K562 (cell line): ENCODE data around the gene TET2. TPM values are rescaled to one million over a fixed set of nuclear protein-coding genes. Genes with fewer than 3 reads are reported as not detected.

Source experiments
- ATAC-seq: fragments of 200-7000 bp; cut with Tn5 transposase; 3 replicates; pipeline ENCODE4 v1.9.1; 2020; ENCODE audit warnings: moderate library complexity
- BruUV-seq: library from RNA; stranded (reverse); fragments of 400-500 nt; replicated peaks from 2 replicates; lab custom pipeline; 2021; lab: Mats Ljungman, UMichigan
- CTCF ChIA-PET: fragments of 300-600 bp; formaldehyde crosslinking; extraction: SDS; loops from one replicate; lab custom pipeline; 2021; ENCODE audit warnings: low intra/inter-chr PET ratio; lab: Yijun Ruan, JAX
- POLR2A ChIA-PET: fragments of 300-600, 350-650 bp; sonication (Branson Sonifier 250); formaldehyde crosslinking; extraction: SDS; loops from one replicate; lab custom pipeline; 2021; ENCODE audit warnings: antibody characterized with exemption, inconsistent platforms; lab: Yijun Ruan, JAX
- DNase-seq, 4 experiments: peaks; one replicate each; pipeline versions ENCODE4 v3.0.0 to v3.0.0-alpha.2; 2011 to 2018; ENCODE audit warnings: low spot score in 3 of 4, mixed read lengths in 3 of 4; ENCODE audit errors: extremely low read depth in 1 of 4
- FAIRE-seq: peaks from 2 replicates; lab custom pipeline; 2011; peaks lifted over from hg19 to GRCh38; lab: Jason Lieb, UNC
- H2AFZ ChIP-seq: 2 replicates; pipeline ENCODE4 v1.6.0; 2011; ENCODE audit warnings: low read depth, low read length, control low read depth, inconsistent platforms
- H3K27ac ChIP-seq: fragments of 200-600 bp; 3 replicates; pipeline ENCODE4 v1.8.0; 2011; ENCODE audit warnings: low read depth, mild to moderate bottlenecking, control low read depth, inconsistent platforms, low read length, moderate library complexity, mixed read lengths; ENCODE audit errors: extremely low read depth
- H3K27me3 ChIP-seq, 2 experiments: fragments of 300-600 bp in 1 of 2; 2 replicates in 1 of 2; 3 replicates in 1 of 2; pipeline versions ENCODE4 v1.6.0 to v1.8.0; 2011; ENCODE audit warnings: inconsistent platforms in 2 of 2, low read length in 2 of 2, mild to moderate bottlenecking in 1 of 2, mixed read lengths in 1 of 2, moderate library complexity in 1 of 2; ENCODE audit not compliant: control insufficient read depth in 2 of 2, insufficient read depth in 2 of 2
- H3K36me3 ChIP-seq: fragments of 300-600 bp; 3 replicates; pipeline ENCODE4 v1.8.0; 2011; ENCODE audit warnings: mild to moderate bottlenecking, low read length, inconsistent platforms; ENCODE audit not compliant: control insufficient read depth, insufficient read depth
- H3K4me1 ChIP-seq, 2 experiments: fragments of 200-600 bp in 1 of 2; replicated peaks in 1 of 2; 2 replicates in 1 of 2; 3 replicates in 1 of 2; pipeline versions ENCODE4 v1.5.1 to v1.8.0; 2011; ENCODE audit warnings: inconsistent platforms in 2 of 2, low read length in 2 of 2, mild to moderate bottlenecking in 1 of 2, mixed read lengths in 1 of 2, moderate library complexity in 1 of 2; ENCODE audit not compliant: control insufficient read depth in 2 of 2, insufficient read depth in 2 of 2
- H3K4me2 ChIP-seq: 2 replicates; pipeline ENCODE4 v1.6.1; 2011; ENCODE audit warnings: low read length, control low read depth, inconsistent platforms, mixed read lengths; ENCODE audit not compliant: insufficient read depth
- H3K4me3 ChIP-seq: fragments of 200-600 bp; sonication (generic), shearing (Covaris generic); 2 replicates; pipeline ENCODE4 v1.5.1; 2016; ENCODE audit warnings: control low read depth, inconsistent platforms
- H3K79me2 ChIP-seq: fragments of 200-600 bp; 3 replicates; pipeline ENCODE4 v1.8.0; 2011; ENCODE audit warnings: low read length, inconsistent platforms; ENCODE audit not compliant: control insufficient read depth, insufficient read depth
- H3K9ac ChIP-seq, 2 experiments: 2 replicates each; pipeline versions ENCODE4 v1.6.0 to v1.6.1; 2011; ENCODE audit warnings: low read depth in 2 of 2, low read length in 2 of 2, control low read depth in 1 of 2, inconsistent platforms in 1 of 2, mild to moderate bottlenecking in 1 of 2, mixed read lengths in 1 of 2; ENCODE audit not compliant: insufficient read depth in 1 of 2
- H3K9me1 ChIP-seq: one replicate; pipeline ENCODE4 v1.6.0; 2011; ENCODE audit warnings: inconsistent platforms, mild to moderate bottlenecking, low read length, moderate library complexity; ENCODE audit not compliant: control insufficient read depth, insufficient read depth
- H3K9me3 ChIP-seq: replicated peaks from 2 replicates; pipeline ENCODE4 v1.5.1; 2011; ENCODE audit warnings: low read depth, low read length, inconsistent platforms; ENCODE audit not compliant: control insufficient read depth, insufficient read depth
- H4K20me1 ChIP-seq: replicated peaks from 2 replicates; pipeline ENCODE4 v1.6.1; 2011; ENCODE audit warnings: low read length, inconsistent platforms, mixed read lengths; ENCODE audit not compliant: control insufficient read depth, insufficient read depth
- ASH1L ChIP-seq: fragments of 450-650 bp; IDR thresholded peaks from 2 replicates; pipeline ENCODE4 v1.6.1; 2018; ENCODE audit warnings: borderline replicate concordance, mild to moderate bottlenecking, low read depth; ENCODE audit not compliant: partially characterized antibody
- CBX3 ChIP-seq, 2 experiments: IDR thresholded peaks; 1 replicate in 1 of 2; 2 replicates in 1 of 2; pipeline ENCODE4 v1.6.1; 2012; ENCODE audit warnings: inconsistent platforms in 2 of 2, low read length in 2 of 2, borderline replicate concordance in 1 of 2, control low read depth in 1 of 2
- MYC ChIP-seq, 2 experiments: fragments of 250-450 bp in 1 of 2; sonication (Bioruptor Pico) in 1 of 2; IDR thresholded peaks; 2 replicates each; pipeline versions ENCODE4 v1.5.1 to v1.6.1; 2012 to 2021; ENCODE audit warnings: low read depth in 2 of 2, borderline replicate concordance in 1 of 2, improper control_type of control experiment in 1 of 2, low read length in 1 of 2, mild to moderate bottlenecking in 1 of 2, moderate library complexity in 1 of 2
- NFXL1 ChIP-seq: fragments of 450-650 bp; formaldehyde crosslinking; IDR thresholded peaks from 2 replicates; pipeline ENCODE4 v1.4.0; 2021; ENCODE audit warnings: mild to moderate bottlenecking
- NR1H2 ChIP-seq: sonication (generic); formaldehyde crosslinking; IDR thresholded peaks from 2 replicates; pipeline ENCODE4 v1.4.0; 2020; ENCODE audit warnings: mild to moderate bottlenecking, missing genetic modification reagents
- PBX2 ChIP-seq, 2 experiments: IDR thresholded peaks in 1 of 2; conservative IDR thresholded peaks in 1 of 2; 2 replicates each; pipeline ENCODE4 v1.6.1; 2016; ENCODE audit warnings: low read depth in 2 of 2, mild to moderate bottlenecking in 1 of 2, missing compliant biosample characterization in 1 of 2, missing genetic modification characterization in 1 of 2, moderate library complexity in 1 of 2
- PTTG1 ChIP-seq: fragments of 450-650 bp; IDR thresholded peaks from 2 replicates; pipeline ENCODE4 v1.6.1; 2016; ENCODE audit warnings: low read depth, mild to moderate bottlenecking, missing genetic modification characterization, missing compliant biosample characterization
- RCOR1 ChIP-seq, 2 experiments: IDR thresholded peaks; 2 replicates each; pipeline ENCODE4 v1.6.1; 2012; ENCODE audit warnings: low read depth in 2 of 2, low read length in 2 of 2, borderline replicate concordance in 1 of 2, improper control_type of control experiment in 1 of 2
- YY1 ChIP-seq, 3 experiments: IDR thresholded peaks; 2 replicates each; pipeline ENCODE4 v1.6.1; 2011; ENCODE audit warnings: low read length in 2 of 3, mild to moderate bottlenecking in 2 of 3, moderate library complexity in 2 of 3, borderline replicate concordance in 1 of 3, control low read depth in 1 of 3, low read depth in 1 of 3; ENCODE audit not compliant: insufficient read depth in 3 of 3, insufficient replicate concordance in 2 of 3, control insufficient read depth in 1 of 3, insufficient read length in 1 of 3; ENCODE audit errors: extremely low read depth in 1 of 3
- ZBTB2 ChIP-seq: fragments of 450-650 bp; IDR thresholded peaks from 2 replicates; pipeline ENCODE4 v1.6.1; 2016; ENCODE audit warnings: antibody characterized with exemption
- ZNF316 ChIP-seq: fragments of 450-650 bp; IDR thresholded peaks from 2 replicates; pipeline ENCODE4 v1.6.1; 2016
- WGBS: fragments of 100-300 bp; shearing (Covaris generic); methylation state at CpG from one replicate; pipeline ENCODE4 v1.1.6; 2016; ENCODE audit warnings: low coverage, mixed read lengths; ENCODE audit not compliant: insufficient coverage; ENCODE audit errors: missing lambda C conversion rate; 5-methylcytosine and 5-hydroxymethylcytosine counted together
- in situ Hi-C: fragments of 300-500 bp; cut with MboI; formaldehyde crosslinking; loops from 4 replicates; pipeline ENCODE4 v1.15.0; 2018; ENCODE audit warnings: inconsistent platforms, mixed read lengths
- intact Hi-C: fragments of 100-400 bp; cut with micrococcal nuclease; formaldehyde crosslinking; loops from 2 replicates; pipeline ENCODE4 v1.14.2; 2022
- polyA plus RNA-seq, 8 experiments: library from polyadenylated mRNA; depleted of rRNA in 4 of 8; stranded (reverse) in 5 of 8; unstranded in 3 of 8; fragments of >200 nt; fragmentation: Nextera tagmentation in 2 of 8; fragmentation: Illumina TruSeq in 1 of 8; extraction: Ambion mirVana in 2 of 8; extraction: Trizol in 1 of 8; gene quantifications; 2 replicates each; pipeline versions ENCODE4 v1.2.1 to v1.2.3, GENCODE V29; 2011 to 2014; ENCODE audit warnings: inconsistent platforms in 1 of 8, missing spikeins in 1 of 8
- total RNA-seq, 7 experiments: library from RNA; depleted of rRNA in 6 of 7; stranded (reverse); fragments of >200 nt in 6 of 7; fragmentation: Illumina TruSeq in 2 of 7; extraction: Trizol in 2 of 7; gene quantifications; 2 replicates each; pipeline versions ENCODE4 v1.2.1 to v1.2.3, GENCODE V29; 2011 to 2021; ENCODE audit warnings: low replicate concordance in 1 of 7
- TF ChIP-seq, protein P1 (sequence below): IDR thresholded peaks from 2 replicates; pipeline ENCODE4 v1.6.1; 2011; ENCODE audit warnings: borderline replicate concordance, low read depth, mild to moderate bottlenecking, moderate library complexity, low read length; ENCODE audit not compliant: insufficient read depth, poor library complexity, severe bottlenecking
- TF ChIP-seq, protein P2 (sequence below): fragments of 250-450 bp; sonication (Bioruptor Pico); IDR thresholded peaks from 2 replicates; pipeline ENCODE4 v1.8.0; 2021; ENCODE audit warnings: borderline replicate concordance, mild to moderate bottlenecking, moderate library complexity; ENCODE audit not compliant: poor library complexity, severe bottlenecking

The TET2 gene
- total and polyA plus RNA-seq, 9 of the 15 experiments (the other 6 are each of a cell fraction or from before 2014, with no cell fraction given): 0.80 to 11.1 (median 4.9) TPM

DNA sequence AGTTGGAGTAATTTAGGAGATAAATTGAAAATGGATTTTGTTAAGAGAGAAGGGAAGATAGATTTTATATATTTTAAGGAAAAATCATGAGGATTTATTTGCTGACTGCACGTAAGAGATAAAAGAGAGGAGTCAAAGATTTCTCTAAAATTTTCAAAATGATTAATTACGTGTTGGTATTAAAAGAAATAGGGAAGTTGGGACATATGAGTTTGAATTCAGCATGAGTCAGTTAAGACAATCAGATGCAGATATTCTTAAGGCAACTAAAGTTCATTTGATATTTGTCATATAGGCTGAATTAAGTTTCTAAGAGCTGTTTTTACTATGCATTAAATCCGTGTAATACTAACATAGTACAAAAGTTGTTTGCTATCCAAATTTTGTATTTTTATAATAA lies 46.9 kb downstream of the TET2 start:
- Histone ChIP-seq H4K20me1 (no peaks in the 10 kb centered on the region), H3K4me1 (no peaks in the 10 kb centered on the region), H3K9ac (no peak overlapping the region), H3K9me1 (no peaks in the 10 kb centered on the region), H3K79me2 (no peaks in the 10 kb centered on the region), H3K4me2 (no peak overlapping the region), H3K4me3 (no peak overlapping the region), H3K27me3 (no peaks in the 10 kb centered on the region), H3K36me3 (peaks cover 2% of the 10 kb centered on the region; the same call in 1 of the 3 replicates), H3K9me3 (no peaks in the 10 kb centered on the region), H3K27ac (no peak overlapping the region), H2AFZ (no peak overlapping the region)
- POLR2A ChIA-PET: no interaction called here
- CTCF ChIA-PET: no interaction called here
- WGBS: 68% methylated on average over 3 of the region's 3 CpGs
- DNase-seq: no peak
- FAIRE-seq: no peak
- intact Hi-C loops (no loop called here), in situ Hi-C loops (no loop called here)
- ATAC-seq: no peak
- BruUV-seq: no TSS peak
- TF ChIP-seq ZBTB2 (no peak), RCOR1 (IDR thresholded peaks at IDR 0.05; ENCODE audit: borderline replicate concordance in 1 of 2, low read depth in 2 of 2, low read length in 2 of 2) (no peak), ZNF316 (peak; percentile 46), CBX3 (IDR thresholded peaks at IDR 0.05; ENCODE audit: borderline replicate concordance in 1 of 2, low read length in 2 of 2) (no peak), PBX2 (CRISPR knock-in tag; IDR thresholded peaks at IDR 0.05; ENCODE audit: low read depth) (no peak), PBX2 (tag; conservative IDR thresholded peaks at IDR 0.05; ENCODE audit: low read depth) (peak; percentile 37; the same call in 1 of the 2 replicates), PTTG1 (tag) (no peak), YY1 (IDR thresholded peaks at IDR 0.05; ENCODE audit: borderline replicate concordance in 1 of 3, control insufficient read depth in 1 of 3, extremely low read depth in 1 of 3, insufficient read depth in 3 of 3, insufficient read length in 1 of 3, insufficient replicate concordance in 2 of 3, low read depth in 1 of 3, low read length in 2 of 3) (no peak), ASH1L (no peak), MYC (IDR thresholded peaks at IDR 0.05; ENCODE audit: low read depth, low read length) (no peak), MYC (CRISPR knock-in tag; IDR thresholded peaks at IDR 0.05; ENCODE audit: borderline replicate concordance, low read depth) (no peak), NR1H2 (no peak), NFXL1 (CRISPR knock-in tag) (no peak)
- TF ChIP-seq, protein P1, sequence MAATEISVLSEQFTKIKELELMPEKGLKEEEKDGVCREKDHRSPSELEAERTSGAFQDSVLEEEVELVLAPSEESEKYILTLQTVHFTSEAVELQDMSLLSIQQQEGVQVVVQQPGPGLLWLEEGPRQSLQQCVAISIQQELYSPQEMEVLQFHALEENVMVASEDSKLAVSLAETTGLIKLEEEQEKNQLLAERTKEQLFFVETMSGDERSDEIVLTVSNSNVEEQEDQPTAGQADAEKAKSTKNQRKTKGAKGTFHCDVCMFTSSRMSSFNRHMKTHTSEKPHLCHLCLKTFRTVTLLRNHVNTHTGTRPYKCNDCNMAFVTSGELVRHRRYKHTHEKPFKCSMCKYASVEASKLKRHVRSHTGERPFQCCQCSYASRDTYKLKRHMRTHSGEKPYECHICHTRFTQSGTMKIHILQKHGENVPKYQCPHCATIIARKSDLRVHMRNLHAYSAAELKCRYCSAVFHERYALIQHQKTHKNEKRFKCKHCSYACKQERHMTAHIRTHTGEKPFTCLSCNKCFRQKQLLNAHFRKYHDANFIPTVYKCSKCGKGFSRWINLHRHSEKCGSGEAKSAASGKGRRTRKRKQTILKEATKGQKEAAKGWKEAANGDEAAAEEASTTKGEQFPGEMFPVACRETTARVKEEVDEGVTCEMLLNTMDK: no peak
- TF ChIP-seq, protein P2, sequence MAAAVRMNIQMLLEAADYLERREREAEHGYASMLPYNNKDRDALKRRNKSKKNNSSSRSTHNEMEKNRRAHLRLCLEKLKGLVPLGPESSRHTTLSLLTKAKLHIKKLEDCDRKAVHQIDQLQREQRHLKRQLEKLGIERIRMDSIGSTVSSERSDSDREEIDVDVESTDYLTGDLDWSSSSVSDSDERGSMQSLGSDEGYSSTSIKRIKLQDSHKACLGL (CRISPR knock-in tag): no peak
